ENCODE results near the gene KRTAP10-5. TPM values are rescaled to one million over a fixed set of nuclear protein-coding genes. Genes with fewer than 3 reads are reported as not detected.

KRTAP10-5 gene
- polyA plus RNA-seq, 2 of the 4 experiments (the other 2 are of a cell fraction), result not detected

DNA sequence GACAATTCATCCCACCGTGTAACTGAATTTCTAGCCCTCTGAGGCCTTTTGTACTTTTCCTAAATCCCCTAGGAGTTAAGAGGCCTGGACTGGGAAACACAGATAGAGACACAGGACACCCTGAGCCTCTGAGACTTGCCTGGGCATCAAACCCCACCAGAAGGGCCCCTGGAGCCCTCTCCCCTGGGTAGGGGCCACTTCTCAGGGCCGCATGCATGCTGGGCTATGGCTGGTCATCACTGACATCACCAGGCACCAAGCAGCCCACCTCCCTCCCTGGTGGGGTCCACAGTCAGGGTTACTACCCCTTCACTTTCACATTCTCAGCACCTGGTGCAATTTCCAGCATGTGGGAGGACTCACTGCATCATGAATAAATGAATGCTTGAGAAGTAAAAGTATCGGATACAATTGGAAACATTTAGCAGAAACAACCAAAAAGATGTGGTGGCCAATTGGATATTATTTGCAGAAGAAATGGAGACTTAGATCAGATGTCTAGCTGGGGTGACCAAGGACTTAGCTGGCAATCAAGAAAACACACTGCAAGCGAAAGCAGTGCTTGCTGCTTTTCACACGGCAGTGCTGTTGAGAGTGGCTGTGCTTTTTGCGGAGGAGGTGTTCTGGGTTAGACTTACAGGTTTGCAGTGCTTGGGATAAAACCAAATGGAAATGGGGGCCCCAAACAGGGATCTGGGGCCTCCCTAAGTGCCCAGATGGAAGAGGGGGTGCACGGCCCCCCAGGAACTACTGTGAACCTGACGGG, 19.0 kb upstream of the KRTAP10-5 start:
- DNase-seq (ENCODE audit: low read depth in 1 of 2, low spot score in 1 of 2) (no peak), FAIRE-seq (no peak), ATAC-seq (no peak)
- no peaks in the 10 kb centered on the region for H3K4me1 ChIP-seq
- POLR2A ChIA-PET, result no interaction called here
- no peaks in the 10 kb centered on the region for H3K9me3 ChIP-seq
- 74% methylated on average over 8 of the region's 8 CpGs for WGBS (ENCODE audit: missing lambda C conversion rate)
- no peak overlapping the region for H3K4me3 ChIP-seq
- no peak for TF ChIP-seq HOXA7 (CRISPR knock-in tag; IDR thresholded peaks at IDR 0.05)
- TF ChIP-seq, protein P1, sequence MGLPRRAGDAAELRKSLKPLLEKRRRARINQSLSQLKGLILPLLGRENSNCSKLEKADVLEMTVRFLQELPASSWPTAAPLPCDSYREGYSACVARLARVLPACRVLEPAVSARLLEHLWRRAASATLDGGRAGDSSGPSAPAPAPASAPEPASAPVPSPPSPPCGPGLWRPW (IDR thresholded peaks at IDR 0.05), result no peak
- TF ChIP-seq JUN (IDR thresholded peaks at IDR 0.05), result no peak
- no peak for TF ChIP-seq CHD2 (IDR thresholded peaks at IDR 0.05; ENCODE audit: low read length, partially characterized antibody)
- TF ChIP-seq BHLHE40 (IDR thresholded peaks at IDR 0.05; ENCODE audit: low read depth, low read length), result no peak
- TF ChIP-seq HOXB13 (CRISPR knock-in tag; IDR thresholded peaks at IDR 0.05; ENCODE audit: low read depth), result no peak
- TF ChIP-seq RNF2 (IDR thresholded peaks at IDR 0.05; ENCODE audit: borderline replicate concordance, low read depth), result no peak
- TF ChIP-seq CHD4 (IDR thresholded peaks at IDR 0.05; ENCODE audit: borderline replicate concordance), result no peak
- no peak for TF ChIP-seq MYC (IDR thresholded peaks at IDR 0.05; ENCODE audit: borderline replicate concordance, low read length)
- no peak for TF ChIP-seq MAFK (IDR thresholded peaks at IDR 0.05; ENCODE audit: partially characterized antibody)
- TF ChIP-seq ZC3H11A (IDR thresholded peaks at IDR 0.05), result no peak
- no peak for TF ChIP-seq MAZ (IDR thresholded peaks at IDR 0.05; ENCODE audit: borderline replicate concordance, low read depth, low read length)
- TF ChIP-seq KDM5A (IDR thresholded peaks at IDR 0.05), result no peak
- no peak for TF ChIP-seq FOSB (CRISPR knock-in tag; IDR thresholded peaks at IDR 0.05)
- TF ChIP-seq POLR2A (IDR thresholded peaks at IDR 0.05; ENCODE audit: low read length), result no peak
- TF ChIP-seq GATA3 (IDR thresholded peaks at IDR 0.05; ENCODE audit: borderline replicate concordance), result no peak
- no peak for TF ChIP-seq SREBF2 (IDR thresholded peaks at IDR 0.05)
- no peak overlapping the region for H3K4me2 ChIP-seq
- H3K27ac ChIP-seq, result no peak overlapping the region
- CTCF ChIA-PET, result no interaction called here

- WGBS (ENCODE audit: missing lambda C conversion rate), result 77% methylated on average over 11 of the region's 11 CpGs
- ATAC-seq (no peak), DNase-seq (ENCODE audit: low read depth in 1 of 2, low spot score in 1 of 2) (no peak), FAIRE-seq (no peak)
- ChIA-PET POLR2A (no interaction called here), CTCF (no interaction called here)
- Histone ChIP-seq H3K4me2 (no peak overlapping the region), H3K4me1 (no peaks in the 10 kb centered on the region), H3K9me3 (no peaks in the 10 kb centered on the region), H3K4me3 (no peak overlapping the region), H3K27ac (no peak overlapping the region)
- TF ChIP-seq HOXB13 (CRISPR knock-in tag; IDR thresholded peaks at IDR 0.05; ENCODE audit: low read depth) (no peak), HEYL (CRISPR knock-in tag; IDR thresholded peaks at IDR 0.05) (no peak), JUNB (IDR thresholded peaks at IDR 0.05) (no peak), PHF8 (IDR thresholded peaks at IDR 0.05; ENCODE audit: borderline replicate concordance, low read depth) (no peak), PBX3 (IDR thresholded peaks at IDR 0.05) (no peak), BCL3 (IDR thresholded peaks at IDR 0.05) (no peak), MAFK (IDR thresholded peaks at IDR 0.05; ENCODE audit: partially characterized antibody) (no peak), RCOR1 (IDR thresholded peaks at IDR 0.05; ENCODE audit: low read depth, low read length) (no peak), NPAS2 (CRISPR knock-in tag; IDR thresholded peaks at IDR 0.05; ENCODE audit: borderline replicate concordance) (no peak), CBX2 (IDR thresholded peaks at IDR 0.05; ENCODE audit: borderline replicate concordance, low read depth) (no peak), BHLHE40 (IDR thresholded peaks at IDR 0.05; ENCODE audit: low read depth, low read length) (no peak), HDAC2 (IDR thresholded peaks at IDR 0.05) (no peak), ATOH8 (CRISPR knock-in tag; IDR thresholded peaks at IDR 0.05; ENCODE audit: low read depth) (no peak), ZSCAN20 (CRISPR knock-in tag; IDR thresholded peaks at IDR 0.05) (no peak), ZC3H11A (IDR thresholded peaks at IDR 0.05) (no peak), POLR2AphosphoS2 (conservative IDR thresholded peaks at IDR 0.05; ENCODE audit: low read length) (no peak), EHF (CRISPR knock-in tag; IDR thresholded peaks at IDR 0.05) (no peak), EHMT2 (IDR thresholded peaks at IDR 0.05; ENCODE audit: low read depth) (no peak)
- TF ChIP-seq, protein P2, sequence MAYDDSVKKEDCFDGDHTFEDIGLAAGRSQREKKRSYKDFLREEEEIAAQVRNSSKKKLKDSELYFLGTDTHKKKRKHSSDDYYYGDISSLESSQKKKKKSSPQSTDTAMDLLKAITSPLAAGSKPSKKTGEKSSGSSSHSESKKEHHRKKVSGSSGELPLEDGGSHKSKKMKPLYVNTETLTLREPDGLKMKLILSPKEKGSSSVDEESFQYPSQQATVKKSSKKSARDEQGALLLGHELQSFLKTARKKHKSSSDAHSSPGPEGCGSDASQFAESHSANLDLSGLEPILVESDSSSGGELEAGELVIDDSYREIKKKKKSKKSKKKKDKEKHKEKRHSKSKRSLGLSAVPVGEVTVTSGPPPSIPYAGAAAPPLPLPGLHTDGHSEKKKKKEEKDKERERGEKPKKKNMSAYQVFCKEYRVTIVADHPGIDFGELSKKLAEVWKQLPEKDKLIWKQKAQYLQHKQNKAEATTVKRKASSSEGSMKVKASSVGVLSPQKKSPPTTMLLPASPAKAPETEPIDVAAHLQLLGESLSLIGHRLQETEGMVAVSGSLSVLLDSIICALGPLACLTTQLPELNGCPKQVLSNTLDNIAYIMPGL (CRISPR knock-in tag; IDR thresholded peaks at IDR 0.05; ENCODE audit: borderline replicate concordance), result no peak
Measured at GRCh38 chr21:44598061-44598460, 17.7 kb upstream of the KRTAP10-5 start.
